Right forelimb (tissue), 1 donor: ENCODE results near the gene ADAM21.
"Not testable (repeated sequence)": the region's sequence is repeated elsewhere in the genome, so short reads cannot be mapped to it uniquely, and the experiment has no call there.

Source experiments
- DNase-seq: peaks from one replicate; pipeline ENCODE4 v3.0.0-alpha.2; 2018

ADAM21 gene

GRCh38 chr14:70451874-70452273 is at the start of gene ADAM21:
ADAM21 (plus strand) TSS chr14:70452174; CDS start chr14:70457500, 5,326 bp downstream.
- no peak for DNase-seq

- not testable (repeated sequence) for DNase-seq
Observed at GRCh38 chr14:70403335-70403734, 48.6 kb upstream of the ADAM21 start.

- DNase-seq, result not testable (repeated sequence)
Observed at GRCh38 chr14:70406216-70406615, 45.8 kb upstream of the ADAM21 start.

GRCh38 chr14:70407621-70408020 is 44.4 kb upstream of the ADAM21 start:
- DNase-seq, result no peak

- no peak for DNase-seq
Observed at GRCh38 chr14:70415788-70416187, 36.2 kb upstream of the ADAM21 start.

- no peak for DNase-seq
Observed at GRCh38 chr14:70416338-70416724, 35.6 kb upstream of the ADAM21 start.

GRCh38 chr14:70416725-70417349 is 35.1 kb upstream of the ADAM21 start, which contains the start of gene SYNJ2BP:
SYNJ2BP (minus strand) TSS chr14:70417090; CDS start chr14:70416963, 127 bp downstream.
- DNase-seq, result peak; percentile 75

GRCh38 chr14:70419270-70419931 is 32.6 kb upstream of the ADAM21 start:
- not testable (repeated sequence) for DNase-seq

GRCh38 chr14:70422538-70422937 is 29.4 kb upstream of the ADAM21 start:
- no peak for DNase-seq

GRCh38 chr14:70425354-70425753 is 26.6 kb upstream of the ADAM21 start:
- DNase-seq, result no peak

- not testable (repeated sequence) for DNase-seq
Observed at GRCh38 chr14:70426555-70426954, 25.4 kb upstream of the ADAM21 start.

- DNase-seq, result no peak
Observed at GRCh38 chr14:70436867-70437266, 15.1 kb upstream of the ADAM21 start.

GRCh38 chr14:70441641-70442040 is 10.3 kb upstream of the ADAM21 start:
- DNase-seq, result no peak

GRCh38 chr14:70442750-70443149 is 9.2 kb upstream of the ADAM21 start:
- DNase-seq, result no peak

GRCh38 chr14:70448633-70449340 is 3.2 kb upstream of the ADAM21 start:
- DNase-seq, result no peak

- DNase-seq, result no peak
Observed at GRCh38 chr14:70454731-70455130, 2.8 kb downstream of the ADAM21 start.

GRCh38 chr14:70468731-70469130 is 16.8 kb downstream of the ADAM21 start:
- DNase-seq, result no peak

GRCh38 chr14:70470863-70471563 is 19.0 kb downstream of the ADAM21 start:
- DNase-seq, result not testable (repeated sequence)

- no peak for DNase-seq
Observed at GRCh38 chr14:70472253-70473159, 20.5 kb downstream of the ADAM21 start.

- DNase-seq, result no peak
Observed at GRCh38 chr14:70473825-70474224, 21.9 kb downstream of the ADAM21 start.

- not testable (repeated sequence) for DNase-seq
Observed at GRCh38 chr14:70475459-70475858, 23.5 kb downstream of the ADAM21 start.
